Retinal pigment epithelial cell (primary cell): ENCODE data around the gene TTF2.
"Not testable (repeated sequence)": the region's sequence is repeated elsewhere in the genome, so short reads cannot be mapped to it uniquely, and the experiment has no call there.

Source experiments
- DNase-seq: peaks from one replicate; pipeline ENCODE4 v3.0.0-alpha.2; 2010; ENCODE audit warnings: low read depth
- H3K4me3 ChIP-seq: 2 replicates; pipeline ENCODE4 v1.5.1; 2011; ENCODE audit warnings: mild to moderate bottlenecking, low read length, control low read depth, moderate library complexity
- TF ChIP-seq, protein P1 (sequence below): conservative IDR thresholded peaks from 2 replicates; pipeline ENCODE4 v1.5.1; 2011; ENCODE audit warnings: low read depth, low read length, control low read depth, inconsistent platforms

TTF2 gene

DNA sequence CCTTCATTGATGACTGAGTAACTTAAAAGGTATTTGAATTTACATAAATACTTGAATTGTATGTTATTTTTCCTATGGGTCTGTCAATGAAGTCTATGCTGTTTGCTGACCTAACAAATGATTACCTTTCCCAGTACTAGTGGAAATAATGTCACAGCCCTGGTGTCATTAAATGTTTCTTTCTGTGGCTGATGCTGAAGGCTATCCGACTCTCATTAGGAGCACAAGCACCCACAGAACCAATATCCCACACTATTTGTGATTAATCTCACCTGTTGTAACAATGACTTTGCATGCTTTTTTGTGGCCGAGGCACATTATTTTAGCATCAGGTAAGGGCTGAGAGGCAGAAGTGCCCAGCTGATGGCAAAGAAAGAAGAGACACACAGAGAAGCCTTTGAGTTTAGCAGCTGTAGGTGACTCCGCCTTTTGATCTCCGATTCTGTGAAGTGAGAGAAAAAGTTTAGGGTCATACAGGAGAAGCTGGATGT, 87.3 kb downstream of the TTF2 start:
- TF ChIP-seq, protein P1, sequence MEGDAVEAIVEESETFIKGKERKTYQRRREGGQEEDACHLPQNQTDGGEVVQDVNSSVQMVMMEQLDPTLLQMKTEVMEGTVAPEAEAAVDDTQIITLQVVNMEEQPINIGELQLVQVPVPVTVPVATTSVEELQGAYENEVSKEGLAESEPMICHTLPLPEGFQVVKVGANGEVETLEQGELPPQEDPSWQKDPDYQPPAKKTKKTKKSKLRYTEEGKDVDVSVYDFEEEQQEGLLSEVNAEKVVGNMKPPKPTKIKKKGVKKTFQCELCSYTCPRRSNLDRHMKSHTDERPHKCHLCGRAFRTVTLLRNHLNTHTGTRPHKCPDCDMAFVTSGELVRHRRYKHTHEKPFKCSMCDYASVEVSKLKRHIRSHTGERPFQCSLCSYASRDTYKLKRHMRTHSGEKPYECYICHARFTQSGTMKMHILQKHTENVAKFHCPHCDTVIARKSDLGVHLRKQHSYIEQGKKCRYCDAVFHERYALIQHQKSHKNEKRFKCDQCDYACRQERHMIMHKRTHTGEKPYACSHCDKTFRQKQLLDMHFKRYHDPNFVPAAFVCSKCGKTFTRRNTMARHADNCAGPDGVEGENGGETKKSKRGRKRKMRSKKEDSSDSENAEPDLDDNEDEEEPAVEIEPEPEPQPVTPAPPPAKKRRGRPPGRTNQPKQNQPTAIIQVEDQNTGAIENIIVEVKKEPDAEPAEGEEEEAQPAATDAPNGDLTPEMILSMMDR, result no peak

DNA sequence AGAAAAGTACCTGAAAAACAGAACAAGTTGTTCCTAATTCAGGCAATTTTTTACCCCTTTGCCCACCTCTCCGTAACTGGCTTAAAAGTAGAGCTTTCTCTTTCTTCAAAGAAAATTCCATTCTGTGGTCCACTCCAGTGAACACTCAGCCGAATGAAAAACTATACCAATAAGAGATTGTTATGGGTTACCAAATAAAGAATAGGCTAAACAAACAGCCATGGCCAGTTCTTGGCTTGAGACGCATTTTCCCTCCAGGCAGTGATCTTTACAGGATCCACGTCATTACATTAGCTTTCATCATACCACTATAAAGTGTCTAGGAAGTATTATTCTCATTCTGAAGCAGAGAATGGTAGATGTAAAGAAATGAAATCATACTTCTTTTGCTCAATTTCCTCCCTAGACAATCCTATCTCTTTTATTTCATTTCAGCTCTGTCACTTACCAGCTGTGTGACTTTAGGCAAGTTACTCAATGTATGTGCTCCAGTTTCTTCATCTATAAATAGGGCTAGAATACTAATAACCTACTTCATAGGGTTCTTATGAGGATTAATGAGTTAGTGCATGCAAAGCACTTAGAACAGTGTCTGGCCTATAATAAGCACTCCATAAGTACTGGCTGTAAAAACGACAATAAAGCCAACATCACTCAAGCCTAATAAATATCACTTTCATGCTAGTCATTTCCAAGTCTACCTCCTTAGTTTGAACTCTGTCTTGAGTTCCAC, 87.9 kb downstream of the TTF2 start:
- no peak overlapping the region for H3K4me3 ChIP-seq
- TF ChIP-seq, protein P1, result no peak

More for the DNA sequence above, 87.3 kb downstream of the TTF2 start:
- H3K4me3 ChIP-seq, result no peak overlapping the region
- no peak for DNase-seq

DNA sequence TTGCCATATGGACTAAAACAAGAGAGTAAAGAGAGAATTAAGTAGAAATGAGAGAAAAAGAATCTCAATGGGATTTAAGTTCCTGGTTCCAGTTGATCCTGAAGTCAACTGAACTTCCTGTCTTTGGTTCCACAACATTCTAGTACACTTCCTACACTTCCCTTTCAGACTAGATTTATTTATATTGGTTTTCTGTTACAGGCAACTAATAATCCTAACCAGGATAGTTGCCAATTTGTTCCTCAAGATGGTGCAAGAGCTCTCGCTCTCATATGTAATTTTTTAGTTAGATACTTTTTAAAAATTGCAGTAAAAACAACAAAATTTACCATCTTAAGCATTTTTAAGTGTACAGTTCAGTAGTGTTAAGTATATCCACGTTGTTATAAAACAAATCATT, 90.2 kb downstream of the TTF2 start:
- TF ChIP-seq, protein P1, result no peak
- H3K4me3 ChIP-seq, result no peak overlapping the region
- DNase-seq, result no peak

More for the DNA sequence above, 87.9 kb downstream of the TTF2 start:
- no peak for DNase-seq

DNA sequence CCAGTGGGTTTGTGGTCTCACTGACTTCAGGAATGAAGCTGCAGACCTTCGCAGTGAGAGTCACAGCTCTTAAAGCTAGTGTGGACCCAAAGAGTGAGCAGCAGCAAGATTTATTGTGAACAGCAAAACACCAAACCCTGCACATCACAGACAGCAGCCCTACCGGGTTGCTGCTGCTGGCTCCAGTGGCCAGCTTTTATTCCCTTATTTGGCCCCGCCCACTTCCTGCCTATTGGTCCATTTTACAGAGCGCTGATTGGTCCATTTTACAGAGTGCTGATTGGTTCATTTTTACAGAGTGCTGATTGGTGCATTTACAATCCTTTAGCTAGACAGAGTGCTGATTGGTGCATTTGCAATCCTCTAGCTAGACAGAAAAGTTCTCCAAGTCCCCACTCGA, 91.2 kb downstream of the TTF2 start:
- not testable (repeated sequence) for H3K4me3 ChIP-seq, DNase-seq
